ENCODE results near the gene CEP41.

Gene CEP41

DNA sequence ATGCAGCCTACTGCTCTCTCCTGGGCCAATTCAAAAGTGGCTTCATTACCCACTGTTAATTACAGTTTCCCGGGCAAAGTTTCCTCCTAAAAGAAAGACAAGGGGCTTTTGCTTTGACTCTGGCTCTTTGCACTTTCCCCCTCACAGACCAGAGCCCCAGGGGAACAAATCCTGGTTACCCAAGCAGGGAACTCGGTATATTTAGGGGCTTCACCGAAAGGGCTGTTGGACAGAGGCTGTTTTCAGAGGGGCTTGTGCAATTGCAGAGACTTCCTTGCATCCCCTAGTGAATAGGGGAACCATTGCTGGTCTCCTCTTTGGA, 53.5 kb downstream of the CEP41 start:
- DNase-seq (ENCODE audit: low read depth in 1 of 2, low spot score in 1 of 2) = no peak
- TF ChIP-seq, protein P1, sequence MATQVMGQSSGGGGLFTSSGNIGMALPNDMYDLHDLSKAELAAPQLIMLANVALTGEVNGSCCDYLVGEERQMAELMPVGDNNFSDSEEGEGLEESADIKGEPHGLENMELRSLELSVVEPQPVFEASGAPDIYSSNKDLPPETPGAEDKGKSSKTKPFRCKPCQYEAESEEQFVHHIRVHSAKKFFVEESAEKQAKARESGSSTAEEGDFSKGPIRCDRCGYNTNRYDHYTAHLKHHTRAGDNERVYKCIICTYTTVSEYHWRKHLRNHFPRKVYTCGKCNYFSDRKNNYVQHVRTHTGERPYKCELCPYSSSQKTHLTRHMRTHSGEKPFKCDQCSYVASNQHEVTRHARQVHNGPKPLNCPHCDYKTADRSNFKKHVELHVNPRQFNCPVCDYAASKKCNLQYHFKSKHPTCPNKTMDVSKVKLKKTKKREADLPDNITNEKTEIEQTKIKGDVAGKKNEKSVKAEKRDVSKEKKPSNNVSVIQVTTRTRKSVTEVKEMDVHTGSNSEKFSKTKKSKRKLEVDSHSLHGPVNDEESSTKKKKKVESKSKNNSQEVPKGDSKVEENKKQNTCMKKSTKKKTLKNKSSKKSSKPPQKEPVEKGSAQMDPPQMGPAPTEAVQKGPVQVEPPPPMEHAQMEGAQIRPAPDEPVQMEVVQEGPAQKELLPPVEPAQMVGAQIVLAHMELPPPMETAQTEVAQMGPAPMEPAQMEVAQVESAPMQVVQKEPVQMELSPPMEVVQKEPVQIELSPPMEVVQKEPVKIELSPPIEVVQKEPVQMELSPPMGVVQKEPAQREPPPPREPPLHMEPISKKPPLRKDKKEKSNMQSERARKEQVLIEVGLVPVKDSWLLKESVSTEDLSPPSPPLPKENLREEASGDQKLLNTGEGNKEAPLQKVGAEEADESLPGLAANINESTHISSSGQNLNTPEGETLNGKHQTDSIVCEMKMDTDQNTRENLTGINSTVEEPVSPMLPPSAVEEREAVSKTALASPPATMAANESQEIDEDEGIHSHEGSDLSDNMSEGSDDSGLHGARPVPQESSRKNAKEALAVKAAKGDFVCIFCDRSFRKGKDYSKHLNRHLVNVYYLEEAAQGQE (IDR thresholded peaks at IDR 0.05; ENCODE audit: insufficient replicate concordance, low read depth) = no peak
- no peak for TF ChIP-seq CTCF (IDR thresholded peaks at IDR 0.05; ENCODE audit: insufficient read depth, low read length)
- Histone ChIP-seq H3K27ac (replicated peaks) (no peak overlapping the region), H3K27me3 (ENCODE audit: insufficient read depth, poor library complexity, severe bottlenecking) (no peaks in the 10 kb centered on the region), H3K4me3 (replicated peaks; ENCODE audit: insufficient read depth, low read length) (no peak overlapping the region)

GRCh38 chr7:130386876-130387275, 53.9 kb downstream of the CEP41 start:
- Histone ChIP-seq H3K27ac (replicated peaks) (no peak overlapping the region), H3K4me3 (replicated peaks; ENCODE audit: insufficient read depth, low read length) (no peak overlapping the region), H3K27me3 (ENCODE audit: insufficient read depth, poor library complexity, severe bottlenecking) (no peaks in the 10 kb centered on the region)
- TF ChIP-seq, protein P1 (IDR thresholded peaks at IDR 0.05; ENCODE audit: insufficient replicate concordance, low read depth) = no peak
- TF ChIP-seq CTCF (IDR thresholded peaks at IDR 0.05; ENCODE audit: insufficient read depth, low read length) = no peak
- no peak for TF ChIP-seq GABPA (IDR thresholded peaks at IDR 0.05; ENCODE audit: low read depth)
- TF ChIP-seq POLR2AphosphoS5 (IDR thresholded peaks at IDR 0.05; ENCODE audit: low read depth) = no peak
- TF ChIP-seq SPI1 (IDR thresholded peaks at IDR 0.05; ENCODE audit: borderline replicate concordance, low read depth) = no peak
- no peak for DNase-seq (ENCODE audit: low read depth in 1 of 2, low spot score in 1 of 2)

GRCh38 chr7:130385600-130386066, 55.2 kb downstream of the CEP41 start:
- Histone ChIP-seq H3K27me3 (ENCODE audit: insufficient read depth, poor library complexity, severe bottlenecking) (no peaks in the 10 kb centered on the region), H3K4me3 (replicated peaks; ENCODE audit: insufficient read depth, low read length) (no peak overlapping the region), H3K27ac (replicated peaks) (no peak overlapping the region)
- no peak for DNase-seq (ENCODE audit: low read depth in 1 of 2, low spot score in 1 of 2)
- no peak for TF ChIP-seq POLR2AphosphoS5 (IDR thresholded peaks at IDR 0.05; ENCODE audit: low read depth)
- TF ChIP-seq GABPA (IDR thresholded peaks at IDR 0.05; ENCODE audit: low read depth) = no peak
- TF ChIP-seq SPI1 (IDR thresholded peaks at IDR 0.05; ENCODE audit: borderline replicate concordance, low read depth) = no peak
- TF ChIP-seq, protein P1 (IDR thresholded peaks at IDR 0.05; ENCODE audit: insufficient replicate concordance, low read depth) = no peak
- TF ChIP-seq CTCF (IDR thresholded peaks at IDR 0.05; ENCODE audit: insufficient read depth, low read length) = no peak
